Nephron progenitor cell (in vitro differentiated cells): ENCODE results near the gene CSNK2A3.

ENCODE experiments used
- DNase-seq: peaks from one replicate; pipeline ENCODE4 v3.0.0; 2021
- H3K27ac Mint-ChIP-seq: 2 replicates; pipeline ENCODE4 v1.8.0; 2021; ENCODE audit warnings: mild to moderate bottlenecking, moderate library complexity, mixed read lengths
- H3K27me3 Mint-ChIP-seq: 2 replicates; pipeline ENCODE4 v1.8.0; 2021; ENCODE audit warnings: mild to moderate bottlenecking, low read depth, mixed read lengths; ENCODE audit not compliant: poor library complexity
- H3K36me3 Mint-ChIP-seq: 2 replicates; pipeline ENCODE4 v1.8.0; 2021; ENCODE audit warnings: low read depth, mixed read lengths
- H3K4me1 Mint-ChIP-seq: 2 replicates; pipeline ENCODE4 v1.8.0; 2021; ENCODE audit warnings: mixed read lengths
- H3K4me3 Mint-ChIP-seq: 2 replicates; pipeline ENCODE4 v1.8.0; 2021; ENCODE audit warnings: mild to moderate bottlenecking, moderate library complexity, mixed read lengths
- H3K9me3 Mint-ChIP-seq: 2 replicates; pipeline ENCODE4 v1.8.0; 2021; ENCODE audit warnings: mild to moderate bottlenecking, moderate library complexity, mixed read lengths
- TF ChIP-seq, protein P1 (sequence below): fragments of 200-600 bp; sonication (generic); IDR thresholded peaks from 2 replicates; pipeline ENCODE4 v1.5.0; 2021; ENCODE audit warnings: antibody characterized with exemption

The CSNK2A3 gene

GRCh38 chr11:11318461-11318860 lies 34.6 kb downstream of the CSNK2A3 start:
- Mint-ChIP-seq H3K9me3 (peaks cover 13% of the 10 kb centered on the region), H3K36me3 (no peaks in the 10 kb centered on the region), H3K4me3 (no peak overlapping the region), H3K27me3 (peaks cover 6% of the 10 kb centered on the region), H3K27ac (no peak overlapping the region), H3K4me1 (peaks cover 10% of the 10 kb centered on the region)
- TF ChIP-seq, protein P1, sequence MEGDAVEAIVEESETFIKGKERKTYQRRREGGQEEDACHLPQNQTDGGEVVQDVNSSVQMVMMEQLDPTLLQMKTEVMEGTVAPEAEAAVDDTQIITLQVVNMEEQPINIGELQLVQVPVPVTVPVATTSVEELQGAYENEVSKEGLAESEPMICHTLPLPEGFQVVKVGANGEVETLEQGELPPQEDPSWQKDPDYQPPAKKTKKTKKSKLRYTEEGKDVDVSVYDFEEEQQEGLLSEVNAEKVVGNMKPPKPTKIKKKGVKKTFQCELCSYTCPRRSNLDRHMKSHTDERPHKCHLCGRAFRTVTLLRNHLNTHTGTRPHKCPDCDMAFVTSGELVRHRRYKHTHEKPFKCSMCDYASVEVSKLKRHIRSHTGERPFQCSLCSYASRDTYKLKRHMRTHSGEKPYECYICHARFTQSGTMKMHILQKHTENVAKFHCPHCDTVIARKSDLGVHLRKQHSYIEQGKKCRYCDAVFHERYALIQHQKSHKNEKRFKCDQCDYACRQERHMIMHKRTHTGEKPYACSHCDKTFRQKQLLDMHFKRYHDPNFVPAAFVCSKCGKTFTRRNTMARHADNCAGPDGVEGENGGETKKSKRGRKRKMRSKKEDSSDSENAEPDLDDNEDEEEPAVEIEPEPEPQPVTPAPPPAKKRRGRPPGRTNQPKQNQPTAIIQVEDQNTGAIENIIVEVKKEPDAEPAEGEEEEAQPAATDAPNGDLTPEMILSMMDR: no peak
- DNase-seq: no peak

- TF ChIP-seq, protein P1: no peak
- no peaks in the 10 kb centered on the region for H3K27me3 Mint-ChIP-seq
- peaks cover 10% of the 10 kb centered on the region for H3K4me1 Mint-ChIP-seq
- no peaks in the 10 kb centered on the region for H3K9me3 Mint-ChIP-seq
- DNase-seq: no peak
- H3K27ac Mint-ChIP-seq: peak overlapping the region; percentile 34
- H3K4me3 Mint-ChIP-seq: no peak overlapping the region
- H3K36me3 Mint-ChIP-seq: no peaks in the 10 kb centered on the region
Observed at GRCh38 chr11:11316651-11317230, 36.3 kb downstream of the CSNK2A3 start.

DNA sequence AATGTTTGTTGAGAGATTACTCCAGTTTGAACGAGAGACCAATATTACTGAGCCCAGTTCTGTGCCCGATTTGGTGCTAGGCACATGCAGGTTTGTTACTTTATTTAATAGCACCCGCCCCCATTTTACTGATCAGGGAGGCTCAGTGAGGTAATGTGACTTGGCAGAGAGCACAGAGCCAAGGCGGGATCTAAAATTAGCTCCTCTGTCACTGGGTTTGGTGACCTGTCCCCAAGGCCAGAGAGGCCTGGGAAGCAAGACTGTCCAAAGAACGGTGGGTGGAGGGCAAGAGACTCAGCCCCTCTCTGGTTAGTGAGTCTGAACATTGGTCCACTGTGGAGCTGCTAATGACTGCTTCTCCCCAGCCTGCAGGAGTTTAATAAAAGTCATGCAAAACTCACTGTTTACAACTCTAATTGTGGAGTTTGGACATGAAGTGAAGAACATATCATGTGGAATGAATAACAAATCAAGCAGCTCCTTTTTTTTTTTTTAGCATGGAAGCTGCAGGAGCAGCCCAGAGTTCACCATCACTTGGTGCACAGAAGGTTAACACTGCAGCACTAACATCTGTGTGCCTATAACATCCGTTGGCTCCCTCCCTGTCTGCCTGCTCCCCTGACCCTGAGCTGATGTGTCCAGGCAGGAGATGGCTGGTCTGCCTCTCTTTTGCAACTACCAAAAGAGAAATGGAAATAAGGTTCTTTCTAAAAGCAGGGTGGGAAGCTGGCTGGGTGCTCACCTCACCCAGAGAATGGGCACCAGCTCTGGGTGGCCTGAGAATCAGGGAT lies 39.0 kb downstream of the CSNK2A3 start:
- H3K27me3 Mint-ChIP-seq: no peaks in the 10 kb centered on the region

DNA sequence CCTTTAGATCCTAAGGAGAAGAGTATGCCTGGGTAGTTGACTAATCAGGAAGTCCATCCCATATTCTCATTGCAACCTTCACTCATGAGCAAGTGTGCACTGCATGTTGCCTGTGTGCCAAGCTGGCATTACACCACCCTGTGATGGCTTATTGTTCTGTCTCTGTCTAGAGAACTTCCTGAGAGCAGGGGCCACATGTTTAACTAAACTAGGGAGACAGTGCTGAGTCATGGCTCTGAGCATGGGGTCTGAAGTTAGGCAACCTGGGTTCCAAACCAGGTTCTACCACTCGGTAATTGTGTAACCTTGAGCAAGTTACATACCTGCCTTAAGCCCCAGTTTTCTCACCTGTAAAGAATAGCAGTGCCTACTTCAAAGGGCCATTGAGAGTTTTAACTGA lies 39.6 kb downstream of the CSNK2A3 start:
- H3K4me3 Mint-ChIP-seq: no peak overlapping the region
- no peaks in the 10 kb centered on the region for H3K36me3 Mint-ChIP-seq
- H3K9me3 Mint-ChIP-seq: no peaks in the 10 kb centered on the region
- H3K27me3 Mint-ChIP-seq: no peaks in the 10 kb centered on the region
- H3K4me1 Mint-ChIP-seq: no peaks in the 10 kb centered on the region
- no peak overlapping the region for H3K27ac Mint-ChIP-seq
- TF ChIP-seq, protein P1: no peak
- no peak for DNase-seq

More for the DNA sequence above, 39.0 kb downstream of the CSNK2A3 start:
- Mint-ChIP-seq H3K4me1 (no peaks in the 10 kb centered on the region), H3K36me3 (no peaks in the 10 kb centered on the region), H3K9me3 (no peaks in the 10 kb centered on the region), H3K27ac (no peak overlapping the region), H3K4me3 (no peak overlapping the region)
- DNase-seq: no peak
- TF ChIP-seq, protein P1: no peak

DNA sequence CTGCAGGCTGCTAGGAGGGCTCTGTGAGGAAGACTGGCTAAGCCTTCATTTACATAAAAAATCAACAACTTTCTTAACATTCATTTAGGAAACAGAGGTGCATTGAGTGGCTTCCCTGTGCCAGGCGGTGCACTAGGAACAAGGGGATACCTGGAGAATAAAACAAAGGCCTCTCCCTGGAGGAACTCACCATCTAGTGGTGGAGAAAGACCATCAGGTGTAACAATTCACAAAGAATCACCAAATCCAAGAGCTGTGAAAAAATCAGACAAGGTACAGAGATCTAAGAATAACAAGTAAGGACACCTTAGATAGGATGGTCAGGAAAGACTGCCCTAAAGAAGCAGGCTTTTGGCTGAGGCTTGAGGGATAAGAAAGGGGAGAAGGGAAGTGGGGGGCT lies 40.3 kb downstream of the CSNK2A3 start:
- TF ChIP-seq, protein P1: no peak
- Mint-ChIP-seq H3K9me3 (no peaks in the 10 kb centered on the region), H3K4me1 (no peaks in the 10 kb centered on the region), H3K27ac (no peak overlapping the region), H3K36me3 (no peaks in the 10 kb centered on the region), H3K4me3 (no peak overlapping the region), H3K27me3 (no peaks in the 10 kb centered on the region)
- no peak for DNase-seq

GRCh38 chr11:11311169-11311568 lies 41.9 kb downstream of the CSNK2A3 start:
- Mint-ChIP-seq H3K27me3 (no peaks in the 10 kb centered on the region), H3K4me1 (no peaks in the 10 kb centered on the region), H3K36me3 (no peaks in the 10 kb centered on the region), H3K4me3 (no peak overlapping the region), H3K9me3 (no peaks in the 10 kb centered on the region), H3K27ac (no peak overlapping the region)
- TF ChIP-seq, protein P1: no peak
- DNase-seq: no peak
